RWPE2 (cell line): Measurements from ENCODE around the gene NKX2-1.

ENCODE experiments used
- ATAC-seq: fragments of 200-7000 bp; cut with Tn5 transposase; 3 replicates; pipeline ENCODE4 v1.9.1; 2021; ENCODE audit warnings: low read depth
- DNase-seq: peaks from one replicate; pipeline ENCODE4 v3.0.0-alpha.2; 2020; ENCODE audit warnings: low spot score
- H3K27ac ChIP-seq: fragments of 450-650 bp; 2 replicates; pipeline ENCODE4 v1.5.1; 2017; ENCODE audit warnings: mild to moderate bottlenecking; ENCODE audit not compliant: poor library complexity, severe bottlenecking
- H3K27me3 ChIP-seq: fragments of 250-450 bp; sonication (Bioruptor Pico); 2 replicates; pipeline ENCODE4 v1.5.1; 2021; ENCODE audit warnings: mild to moderate bottlenecking, moderate library complexity; ENCODE audit not compliant: insufficient read depth, poor library complexity, severe bottlenecking
- H3K36me3 ChIP-seq: fragments of 250-450 bp; sonication (Bioruptor Pico); 2 replicates; pipeline ENCODE4 v1.5.1; 2020; ENCODE audit warnings: low read depth, mild to moderate bottlenecking, moderate library complexity
- H3K4me1 ChIP-seq: fragments of 250-450 bp; sonication (Bioruptor Pico); 2 replicates; pipeline ENCODE4 v1.5.1; 2021; ENCODE audit warnings: mild to moderate bottlenecking, moderate library complexity; ENCODE audit not compliant: insufficient read depth, poor library complexity, severe bottlenecking
- H3K4me3 ChIP-seq: fragments of 250-450 bp; sonication (Bioruptor Pico); 2 replicates; pipeline ENCODE4 v1.5.1; 2021; ENCODE audit warnings: mild to moderate bottlenecking, moderate library complexity; ENCODE audit not compliant: severe bottlenecking
- H3K9me3 ChIP-seq: fragments of 250-450 bp; sonication (Bioruptor Pico); 2 replicates; pipeline ENCODE4 v1.5.1; 2021; ENCODE audit warnings: mild to moderate bottlenecking, moderate library complexity; ENCODE audit not compliant: severe bottlenecking
- CTCF ChIP-seq: fragments of 450-650 bp; IDR thresholded peaks from one replicate; pipeline ENCODE4 v1.5.1; 2017; ENCODE audit warnings: mild to moderate bottlenecking, moderate library complexity; ENCODE audit not compliant: poor library complexity, severe bottlenecking

NKX2-1 gene

GRCh38 chr14:36514278-36515104 is 5.5 kb downstream of the NKX2-1 start:
- no peak for ATAC-seq
- no peak overlapping the region for H3K27ac ChIP-seq
- DNase-seq, result peak; percentile 56
- H3K27me3 ChIP-seq, result peaks cover 98% of the 10 kb centered on the region
- no peak for TF ChIP-seq CTCF
- H3K4me3 ChIP-seq, result no peak overlapping the region
- H3K4me1 ChIP-seq, result no peaks in the 10 kb centered on the region
- H3K9me3 ChIP-seq, result no peaks in the 10 kb centered on the region
- no peaks in the 10 kb centered on the region for H3K36me3 ChIP-seq

GRCh38 chr14:36513451-36514277 is 6.4 kb downstream of the NKX2-1 start:
- DNase-seq (peak; percentile 66), ATAC-seq (no peak)
- Histone ChIP-seq H3K4me1 (no peaks in the 10 kb centered on the region), H3K9me3 (no peaks in the 10 kb centered on the region), H3K27ac (no peak overlapping the region), H3K36me3 (no peaks in the 10 kb centered on the region), H3K27me3 (peaks cover 98% of the 10 kb centered on the region), H3K4me3 (no peak overlapping the region)
- no peak for TF ChIP-seq CTCF

GRCh38 chr14:36513012-36513420 is 7.0 kb downstream of the NKX2-1 start:
- Histone ChIP-seq H3K9me3 (no peaks in the 10 kb centered on the region), H3K36me3 (no peaks in the 10 kb centered on the region), H3K4me3 (no peak overlapping the region), H3K27ac (no peak overlapping the region), H3K27me3 (peaks cover 97% of the 10 kb centered on the region), H3K4me1 (no peaks in the 10 kb centered on the region)
- ATAC-seq (no peak), DNase-seq (no peak)
- TF ChIP-seq CTCF, result no peak

GRCh38 chr14:36512585-36513003 is 7.4 kb downstream of the NKX2-1 start:
- no peak for ATAC-seq

More at GRCh38 chr14:36512585-36513003, 7.4 kb downstream of the NKX2-1 start:
- H3K4me1 ChIP-seq, result no peaks in the 10 kb centered on the region
- no peak for DNase-seq
- H3K9me3 ChIP-seq, result no peaks in the 10 kb centered on the region
- H3K27me3 ChIP-seq, result peaks cover 97% of the 10 kb centered on the region
- H3K4me3 ChIP-seq, result no peak overlapping the region
- no peak for TF ChIP-seq CTCF
- no peaks in the 10 kb centered on the region for H3K36me3 ChIP-seq
- H3K27ac ChIP-seq, result no peak overlapping the region
